SHP77 (cell line): ENCODE measurements around the gene RERE.
A peak's percentile ranks its signal among the peaks of the same experiment; 100 is the strongest.

Experiments
- DNase-seq, 2 experiments: peaks; one replicate each; lab custom pipeline; 2025; lab: John Stamatoyannopoulos, UW

The RERE gene

GRCh38 chr1:8541961-8542521 lies 275.4 kb downstream of the RERE start:
- DNase-seq = no peak

- DNase-seq = no peak
Observed at GRCh38 chr1:8540971-8541370, 276.5 kb downstream of the RERE start.

- no peak for DNase-seq
Observed at GRCh38 chr1:8540261-8540941, 277.0 kb downstream of the RERE start.

GRCh38 chr1:8539683-8540082 lies 277.8 kb downstream of the RERE start:
- DNase-seq = no peak

GRCh38 chr1:8538502-8538901 lies 278.9 kb downstream of the RERE start:
- DNase-seq = no peak

- no peak for DNase-seq
Observed at GRCh38 chr1:8537991-8538390, 279.4 kb downstream of the RERE start.

GRCh38 chr1:8536515-8536914 lies 280.9 kb downstream of the RERE start:
- no peak for DNase-seq

- no peak for DNase-seq
Observed at GRCh38 chr1:8533907-8534306, 283.5 kb downstream of the RERE start.

- DNase-seq = no peak
Observed at GRCh38 chr1:8533124-8533523, 284.3 kb downstream of the RERE start.

- DNase-seq = no peak
Observed at GRCh38 chr1:8529901-8530300, 287.5 kb downstream of the RERE start.

- no peak for DNase-seq
Observed at GRCh38 chr1:8527941-8528340, 289.5 kb downstream of the RERE start.

- peak; percentile 90 to 91 for DNase-seq
Observed at GRCh38 chr1:8525558-8526275, 291.7 kb downstream of the RERE start.

GRCh38 chr1:8525216-8525557 lies 292.3 kb downstream of the RERE start:
- no peak for DNase-seq

GRCh38 chr1:8524627-8525157 lies 292.7 kb downstream of the RERE start:
- no peak for DNase-seq

GRCh38 chr1:8523666-8524206 lies 293.7 kb downstream of the RERE start:
- DNase-seq = no peak

- DNase-seq = no peak
Observed at GRCh38 chr1:8520483-8520966, 296.9 kb downstream of the RERE start.

- DNase-seq = no peak
Observed at GRCh38 chr1:8519167-8519566, 298.3 kb downstream of the RERE start.

GRCh38 chr1:8518490-8518801 lies 299.0 kb downstream of the RERE start:
- no peak for DNase-seq

GRCh38 chr1:8517661-8518489 lies 299.6 kb downstream of the RERE start:
- no peak for DNase-seq

GRCh38 chr1:8516793-8517556 lies 300.5 kb downstream of the RERE start:
- no peak for DNase-seq

- DNase-seq = no peak
Observed at GRCh38 chr1:8516278-8516777, 301.1 kb downstream of the RERE start.
